ENCODE measurements around the gene SPAG17.

Gene SPAG17

DNA sequence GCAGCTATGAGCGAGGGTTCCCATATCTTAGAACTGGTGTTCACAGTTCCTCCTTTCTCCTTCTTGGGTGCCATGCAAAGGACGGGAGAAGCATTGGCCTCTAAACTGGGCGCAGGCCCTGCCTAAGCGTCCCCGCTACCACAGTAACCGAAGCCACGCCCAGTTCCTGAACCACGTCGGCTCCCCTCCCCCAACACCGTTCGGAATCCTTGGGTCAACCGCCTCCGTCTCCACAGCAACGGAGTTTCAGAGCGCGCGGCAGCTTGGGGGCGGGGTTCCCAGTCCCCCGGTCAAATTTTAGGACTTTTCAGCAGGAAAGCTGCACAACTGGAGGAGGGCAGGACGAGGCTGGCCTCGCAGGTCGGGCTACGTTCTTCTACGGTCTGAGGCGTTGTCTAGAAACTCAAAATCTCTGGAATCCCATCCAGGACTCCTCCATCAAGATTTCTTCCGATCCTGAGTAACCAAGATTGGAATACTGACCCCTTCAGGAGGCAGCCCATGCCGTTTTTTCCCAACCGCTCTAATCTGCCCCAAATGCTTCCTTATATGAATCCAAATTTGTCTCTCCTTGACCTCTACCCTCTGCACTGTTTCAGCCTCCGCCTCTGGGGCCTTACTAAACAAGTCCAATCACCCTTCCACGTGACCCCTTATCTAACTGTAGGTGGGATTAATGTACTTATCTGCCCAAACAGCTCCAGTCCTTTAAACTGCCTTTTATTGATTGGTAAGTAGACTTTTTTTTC, at the start of gene SPAG17:
SPAG17 (minus strand) TSS at position 145 of the 749 bp plus-strand sequence; CDS start at position 74, 71 bp downstream.
- no peak for DNase-seq

DNA sequence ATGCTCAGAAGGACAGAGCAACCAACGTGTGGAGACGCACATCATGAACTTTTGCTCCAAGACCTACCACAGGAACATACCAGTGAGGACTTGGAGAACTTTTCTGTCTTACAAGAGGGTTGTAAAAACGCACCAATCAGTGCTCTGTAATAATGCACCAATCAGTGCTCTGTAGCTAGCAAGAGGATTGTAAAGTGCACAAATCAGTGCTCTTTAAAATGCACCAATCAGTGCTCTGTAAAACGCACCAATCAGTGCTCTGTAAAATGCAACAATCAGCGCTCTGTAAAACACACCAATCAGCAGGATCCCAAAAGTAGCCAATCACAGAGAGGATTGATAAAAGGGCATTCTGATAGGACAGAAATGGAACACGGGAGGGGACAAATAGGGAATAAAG, 40.4 kb upstream of the SPAG17 start:
- no peak for DNase-seq

DNA sequence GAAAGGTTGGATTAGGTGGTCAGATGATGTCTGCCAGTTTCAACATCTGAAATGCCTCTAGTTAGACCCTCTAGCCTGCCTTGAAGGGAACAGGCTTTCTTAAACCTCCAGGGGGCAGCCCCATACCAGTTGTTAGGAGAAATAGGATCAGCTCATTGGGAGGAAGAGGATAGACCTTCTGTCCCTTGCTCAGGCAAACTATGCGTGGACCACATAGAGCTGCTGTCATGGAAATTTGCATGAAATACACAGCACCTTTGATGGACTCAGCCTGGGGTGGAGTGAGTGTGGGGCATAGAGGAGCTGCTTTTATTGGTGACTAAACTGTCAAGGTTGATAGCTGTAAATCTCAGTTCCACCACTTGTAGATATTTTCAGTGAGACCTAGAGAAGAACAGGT, 38.4 kb upstream of the SPAG17 start:
- no peak for DNase-seq

DNA sequence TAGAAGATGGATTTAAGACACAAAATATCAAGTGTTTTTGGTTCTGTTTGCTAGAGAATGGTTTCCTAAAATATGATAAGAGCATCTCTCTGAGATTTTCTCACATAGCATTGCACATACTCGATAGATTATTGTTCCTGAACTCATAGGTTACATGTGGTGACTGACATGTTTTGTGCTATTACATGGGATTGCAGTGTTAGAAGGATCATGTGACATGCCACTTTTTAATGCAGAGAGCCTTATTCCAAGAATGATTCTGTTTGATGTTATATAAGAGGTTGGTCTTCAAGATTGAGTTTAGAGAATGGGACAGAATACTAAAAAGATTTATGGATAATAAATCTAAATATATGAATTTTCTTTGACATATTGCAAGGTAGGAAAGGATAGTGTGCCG, 34.4 kb upstream of the SPAG17 start:
- DNase-seq = no peak

DNA sequence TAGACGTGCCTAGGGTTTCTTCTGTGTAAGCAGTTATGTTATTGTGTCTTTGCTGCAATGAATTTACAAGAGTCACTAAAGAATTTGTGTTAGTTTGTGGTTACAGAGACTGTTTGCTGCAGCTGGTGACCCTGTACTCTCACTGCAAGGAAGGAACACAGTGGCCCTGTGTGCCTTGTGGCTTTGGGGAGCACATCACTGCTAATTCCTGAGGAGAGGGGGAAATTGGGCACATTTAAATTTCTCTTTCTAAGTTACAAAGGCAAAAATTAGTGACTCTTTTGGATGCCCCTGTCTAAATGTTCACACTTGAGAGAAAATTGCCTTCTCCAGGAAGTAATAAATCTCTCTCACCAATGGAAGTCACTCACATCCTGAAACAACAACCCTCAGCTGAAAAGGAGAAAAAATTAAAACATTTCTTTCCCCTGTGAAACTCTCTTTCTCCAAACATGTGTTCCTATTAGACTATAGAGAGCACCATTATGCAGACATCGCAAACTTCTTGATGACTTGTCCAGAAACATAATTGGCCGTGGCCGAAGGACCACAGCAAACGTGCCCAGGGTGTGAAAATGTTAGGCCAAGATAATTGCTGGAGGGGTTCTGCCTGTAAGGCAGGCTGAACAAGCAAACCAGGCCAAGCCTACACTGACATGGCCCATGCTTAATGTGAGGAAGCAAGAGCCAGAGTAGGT, 32.3 kb upstream of the SPAG17 start:
- DNase-seq = no peak

DNA sequence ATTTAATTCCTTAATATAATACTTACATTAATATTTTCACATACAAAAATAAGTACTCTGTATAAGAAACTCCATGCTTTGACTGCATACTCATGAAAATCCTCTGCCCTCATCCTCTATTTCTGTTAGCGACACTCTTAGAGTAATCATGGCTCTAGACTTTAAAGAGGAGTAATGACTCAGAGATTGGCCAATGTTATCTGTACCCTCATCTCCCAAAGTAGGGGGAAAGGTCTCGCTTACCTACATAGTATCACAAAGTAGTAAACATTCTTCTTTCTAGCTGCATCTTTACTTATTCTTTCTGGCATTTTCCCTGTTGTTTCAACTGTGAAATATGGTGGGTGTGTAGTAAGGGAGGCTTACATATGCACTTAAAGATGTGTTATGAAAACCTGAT, 29.8 kb upstream of the SPAG17 start:
- DNase-seq = no peak

DNA sequence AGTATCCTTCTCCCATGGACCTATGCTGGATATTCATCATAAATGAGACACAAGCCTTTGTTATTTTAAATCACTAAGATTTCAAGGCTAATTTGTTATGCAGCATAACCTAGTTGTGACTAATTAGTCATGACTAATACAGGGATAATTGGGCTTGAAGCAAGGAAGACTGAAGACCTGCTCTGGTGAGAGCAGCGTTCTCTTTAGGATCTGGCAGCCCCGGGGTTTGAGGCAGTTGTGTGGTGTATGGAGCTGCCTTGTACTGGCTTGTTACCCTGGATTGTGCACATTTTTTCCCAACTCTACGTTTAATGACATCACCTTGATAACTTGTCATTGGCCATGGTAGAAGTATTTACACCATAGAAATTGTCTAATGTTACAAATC, 25.7 kb upstream of the SPAG17 start:
- DNase-seq = no peak

DNA sequence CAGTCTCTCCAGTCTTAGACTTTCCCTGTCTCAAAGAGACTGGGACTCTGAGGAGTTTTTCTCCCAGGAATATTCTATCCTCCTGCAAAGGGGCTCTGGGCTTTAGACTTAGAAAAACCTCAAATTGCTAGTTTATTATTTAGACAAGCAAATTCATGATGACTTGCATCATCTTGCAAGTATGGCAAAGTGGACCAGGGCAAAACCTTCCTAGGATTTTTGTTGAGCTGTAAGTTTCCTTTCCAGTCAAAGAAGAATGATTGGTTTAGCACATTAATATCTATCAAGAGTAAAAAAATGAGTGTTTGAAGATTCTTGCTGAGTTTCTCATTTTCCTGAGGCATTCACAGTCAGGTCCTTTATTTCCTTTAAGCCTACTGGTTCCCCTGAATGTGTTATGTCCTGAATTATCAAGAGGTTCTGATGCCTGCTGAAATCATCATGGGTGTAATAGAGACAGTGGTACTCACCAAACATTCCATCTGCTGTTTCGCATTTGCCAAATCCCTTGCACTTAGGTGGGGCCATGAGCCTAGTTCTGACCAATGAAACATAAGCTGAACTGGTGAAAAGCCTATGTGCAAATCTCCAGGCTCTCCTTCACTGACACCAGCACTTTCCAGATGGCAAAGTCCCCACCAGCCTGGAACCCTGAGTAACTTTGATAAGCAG, 25.2 kb upstream of the SPAG17 start:
- no peak for DNase-seq

DNA sequence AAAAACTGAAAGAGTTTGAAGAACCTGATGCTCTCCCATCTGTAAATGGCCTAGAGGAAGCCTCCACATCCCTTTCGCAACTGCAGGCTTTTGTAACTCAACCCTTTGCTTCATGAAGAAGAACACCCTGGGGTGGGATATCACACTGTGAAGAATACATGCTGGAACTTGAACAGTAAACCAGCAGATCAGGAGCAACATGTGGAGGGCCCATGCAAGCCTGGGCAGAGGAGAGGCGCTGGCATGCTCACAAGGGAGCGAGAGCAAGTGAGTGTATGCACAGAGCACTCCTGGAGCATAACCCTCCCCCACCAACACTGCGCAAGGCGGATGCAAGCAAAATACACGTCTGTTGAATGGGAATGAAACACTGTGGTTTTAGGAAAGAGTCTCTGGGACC, 24.6 kb upstream of the SPAG17 start:
- DNase-seq = no peak

DNA sequence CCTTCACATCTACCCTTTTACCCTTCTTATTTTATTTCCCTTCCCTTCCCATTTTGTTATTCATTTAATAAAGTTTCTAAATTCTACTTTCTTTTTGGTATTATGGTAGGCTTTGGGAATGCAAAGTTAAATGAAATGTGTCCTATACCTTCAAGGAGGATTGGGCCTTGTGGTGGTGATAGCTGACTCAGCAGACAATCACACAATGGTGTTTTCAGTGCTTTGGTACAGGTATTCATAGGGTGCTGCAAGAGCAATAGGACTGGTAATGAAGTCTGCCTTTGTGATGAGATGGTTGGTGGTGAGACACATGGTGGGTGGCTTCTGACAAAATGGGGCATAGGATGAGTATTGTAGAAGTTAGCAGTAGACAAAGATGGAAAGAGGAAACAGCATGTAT, 21.9 kb upstream of the SPAG17 start:
- no peak for DNase-seq

DNA sequence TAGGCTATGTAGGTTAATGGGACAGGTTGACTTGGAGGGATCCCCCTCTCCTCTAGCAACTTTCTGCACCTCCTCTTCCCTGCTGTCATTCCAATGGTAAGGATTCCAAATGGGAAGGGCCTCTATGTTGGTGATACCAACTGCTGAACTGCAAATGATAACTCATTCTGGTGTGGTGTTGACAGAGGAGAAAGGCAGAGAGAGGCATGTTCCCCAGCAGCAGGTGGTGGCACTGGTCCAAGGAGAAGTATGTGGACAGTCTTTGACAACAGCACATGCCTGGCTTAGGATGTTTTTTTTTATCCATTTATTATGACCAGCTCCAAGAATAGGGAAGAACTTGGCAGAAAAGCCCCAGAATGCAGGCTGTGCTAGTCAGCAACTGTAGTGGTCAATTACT, 19.6 kb upstream of the SPAG17 start:
- no peak for DNase-seq

DNA sequence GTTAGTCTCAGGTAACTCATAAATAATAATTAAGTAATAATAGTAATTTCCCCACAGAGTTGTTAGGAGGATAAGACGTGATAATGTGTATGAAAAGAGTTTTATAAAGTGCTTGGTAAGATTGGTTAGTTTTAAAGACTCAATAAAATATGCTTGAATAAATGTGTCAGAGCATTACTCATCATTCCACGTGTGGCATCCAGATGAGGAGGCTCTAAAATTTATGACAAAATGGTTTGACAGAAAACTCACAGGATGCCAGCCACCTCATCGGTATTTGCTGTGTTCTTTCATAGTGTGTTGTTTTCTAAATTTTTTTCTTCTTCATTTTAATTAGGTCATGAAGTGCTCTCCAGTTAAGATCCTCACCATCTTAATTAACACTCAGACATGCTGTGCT, 19.1 kb upstream of the SPAG17 start:
- DNase-seq = no peak

DNA sequence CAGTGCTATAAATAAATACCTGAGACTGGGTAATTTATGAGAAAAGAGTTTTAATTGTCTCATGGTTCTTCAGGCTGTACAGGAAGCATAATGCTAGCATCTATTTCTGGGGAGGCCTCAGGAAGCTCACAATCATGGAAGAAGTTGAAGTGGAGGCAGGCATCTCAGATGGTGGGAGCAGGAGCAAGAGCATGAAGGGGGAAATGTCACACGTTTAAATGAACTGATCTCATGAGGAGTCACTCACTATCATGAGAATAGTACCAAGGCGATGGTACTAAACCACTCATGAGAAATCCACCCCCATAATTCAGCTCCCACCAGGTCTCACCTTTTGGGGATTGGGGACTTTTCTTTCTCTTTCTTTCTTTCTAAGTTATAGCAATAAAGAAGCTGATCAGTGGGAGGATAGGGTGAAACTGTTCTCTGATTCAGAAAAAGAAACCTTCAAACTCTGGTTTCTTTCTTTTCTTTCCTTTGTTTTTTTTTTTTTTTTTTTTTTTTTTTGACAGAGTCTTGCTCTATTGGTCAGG, 17.1 kb upstream of the SPAG17 start:
- no peak for DNase-seq

DNA sequence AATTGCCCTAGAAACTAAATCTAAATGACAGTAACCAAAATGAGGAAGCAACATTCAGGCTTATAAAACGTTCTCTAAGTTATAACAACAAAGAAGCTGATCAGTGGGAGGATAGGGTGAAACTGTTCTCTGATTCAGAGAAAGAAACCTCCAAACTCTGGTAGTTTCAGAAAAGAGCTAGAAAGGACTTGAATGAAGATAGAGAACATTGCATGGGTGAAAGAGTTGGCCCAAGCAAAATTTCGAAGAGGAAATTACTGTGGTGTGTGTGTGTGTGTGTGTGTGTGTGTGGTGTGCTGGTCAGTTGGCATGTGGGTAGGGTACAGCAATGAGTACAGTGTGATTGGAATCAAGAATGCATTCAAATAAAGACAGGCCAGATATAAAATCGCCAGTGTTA, 16.5 kb upstream of the SPAG17 start:
- DNase-seq = no peak

DNA sequence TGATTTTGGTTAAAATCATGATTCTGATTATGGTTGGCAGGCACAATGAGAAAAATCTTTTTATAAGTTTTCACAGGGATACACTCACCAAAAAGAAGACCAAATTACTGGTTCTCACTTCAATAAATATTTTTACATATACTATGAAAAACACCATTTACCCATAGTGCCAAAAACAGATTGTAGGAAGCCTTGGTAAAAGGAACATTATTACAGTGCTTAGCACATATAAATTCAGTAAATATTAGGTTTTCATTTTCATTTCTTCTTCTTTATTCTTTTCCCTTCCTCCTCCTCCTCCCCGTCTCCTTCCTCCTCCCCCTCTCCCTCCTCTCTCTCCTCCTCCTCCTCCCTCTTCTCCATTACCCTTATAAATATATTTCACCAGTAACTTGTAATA, 15.8 kb upstream of the SPAG17 start:
- no peak for DNase-seq

DNA sequence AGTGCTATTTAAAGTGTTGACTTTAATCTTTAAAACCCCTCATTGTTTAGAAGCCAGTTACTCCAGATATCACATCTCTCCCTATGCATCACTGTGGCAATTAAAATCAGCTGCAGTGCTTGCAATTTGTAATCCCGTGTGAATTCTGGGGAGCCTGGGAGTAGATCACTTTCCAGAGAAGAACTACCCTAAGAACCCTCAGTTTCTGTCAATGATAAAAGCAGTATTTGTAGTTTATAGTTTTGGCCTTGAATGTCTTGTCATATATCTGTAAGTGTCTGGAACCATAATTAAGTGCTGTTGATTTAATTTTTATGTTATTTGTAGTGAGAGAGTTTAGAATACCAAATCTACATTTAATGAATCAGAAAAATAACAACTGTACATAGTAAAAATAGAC, 5.5 kb upstream of the SPAG17 start:
- DNase-seq = no peak

DNA sequence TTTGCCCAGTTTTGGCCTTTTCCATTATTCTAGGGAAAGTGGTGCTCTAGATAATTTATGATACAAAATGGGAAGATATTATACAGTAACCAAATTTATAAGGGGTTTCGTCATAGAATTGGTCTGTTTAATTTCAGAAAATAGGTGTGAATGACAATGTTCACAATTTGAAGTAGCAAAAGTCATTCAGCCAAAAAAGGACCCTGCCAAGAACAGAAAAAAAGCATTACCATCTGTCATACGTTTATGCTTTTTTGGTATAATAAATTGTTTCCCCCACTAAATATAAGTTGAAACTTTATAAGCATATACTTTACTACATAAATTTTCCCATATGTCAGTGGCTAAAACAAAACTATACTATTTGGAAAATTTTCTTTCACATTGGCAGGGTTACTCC, 4.5 kb upstream of the SPAG17 start:
- no peak for DNase-seq

DNA sequence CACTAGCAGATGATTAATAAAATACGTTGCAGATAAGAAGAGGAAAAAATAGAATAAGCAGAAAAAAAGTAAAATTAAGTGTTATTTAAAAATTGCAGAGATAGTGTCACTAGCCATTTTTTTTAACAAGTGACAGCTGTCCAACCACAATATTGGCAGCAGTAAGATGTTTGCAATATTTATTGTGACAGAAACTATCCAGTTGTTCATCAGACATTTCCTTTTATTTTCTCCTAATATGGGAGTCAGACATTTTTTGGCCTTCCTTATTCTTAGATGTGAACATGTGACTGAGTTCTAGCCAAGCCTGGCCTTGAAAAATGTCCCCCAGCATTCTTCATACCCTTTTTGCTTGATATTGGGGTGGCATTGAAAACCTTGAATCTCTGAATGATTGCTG, 3.4 kb upstream of the SPAG17 start:
- DNase-seq = no peak

DNA sequence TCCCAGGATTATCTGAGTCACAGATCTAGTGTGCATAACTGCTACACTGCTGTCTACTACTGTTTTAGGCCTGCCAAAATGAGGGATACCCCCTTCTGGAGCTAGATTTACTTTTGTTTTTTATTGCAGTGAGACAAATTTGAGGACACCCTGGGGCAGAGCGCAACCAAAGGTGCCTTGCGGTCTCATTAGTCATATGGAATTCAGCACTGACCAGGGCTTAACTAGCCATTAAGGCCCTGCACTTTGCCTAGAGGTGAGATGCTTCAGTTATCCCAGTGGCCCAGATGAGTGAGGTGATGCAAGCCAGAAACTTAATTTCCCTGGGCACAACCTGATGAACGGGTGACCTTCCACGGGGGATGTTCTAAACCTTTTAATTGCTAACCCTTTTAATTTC, 998 bp upstream of the SPAG17 start:
- no peak for DNase-seq

DNA sequence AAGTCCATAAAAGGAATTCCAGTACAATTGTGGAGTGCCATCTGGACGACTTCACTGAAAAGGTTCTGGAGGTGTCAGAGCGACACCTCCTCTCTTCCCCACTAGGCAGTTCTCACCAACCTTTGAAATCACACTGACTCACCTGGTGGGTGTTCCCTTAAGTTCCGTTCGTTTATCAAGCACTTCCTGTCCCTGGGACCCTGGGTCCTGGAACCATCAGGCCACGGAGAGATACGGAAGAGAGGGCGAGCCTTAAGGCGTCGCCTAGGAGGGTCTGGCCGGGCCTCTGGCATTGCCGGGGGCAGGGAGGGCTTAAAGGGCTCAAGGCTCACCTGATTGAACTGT, 317 bp downstream of the SPAG17 start:
- DNase-seq = no peak

DNA sequence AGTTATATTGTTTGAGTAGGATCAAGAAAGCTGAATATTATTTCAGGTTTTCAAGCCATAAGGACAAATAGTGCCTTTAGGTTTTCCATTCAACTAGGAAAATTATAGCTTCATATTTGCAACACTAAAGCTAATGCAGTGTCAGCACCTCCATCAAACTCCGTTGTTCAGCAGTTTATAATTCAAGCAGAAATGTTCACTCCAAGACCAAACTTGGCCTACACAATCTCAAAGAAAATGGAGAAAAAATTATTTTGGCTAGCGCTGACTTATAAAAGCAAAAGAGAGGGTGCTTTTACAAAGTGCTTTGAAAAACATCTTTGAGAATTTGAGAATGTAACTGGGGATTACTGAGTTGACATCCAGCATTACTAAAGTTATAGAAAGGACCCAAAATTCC, 1.4 kb downstream of the SPAG17 start:
- no peak for DNase-seq

DNA sequence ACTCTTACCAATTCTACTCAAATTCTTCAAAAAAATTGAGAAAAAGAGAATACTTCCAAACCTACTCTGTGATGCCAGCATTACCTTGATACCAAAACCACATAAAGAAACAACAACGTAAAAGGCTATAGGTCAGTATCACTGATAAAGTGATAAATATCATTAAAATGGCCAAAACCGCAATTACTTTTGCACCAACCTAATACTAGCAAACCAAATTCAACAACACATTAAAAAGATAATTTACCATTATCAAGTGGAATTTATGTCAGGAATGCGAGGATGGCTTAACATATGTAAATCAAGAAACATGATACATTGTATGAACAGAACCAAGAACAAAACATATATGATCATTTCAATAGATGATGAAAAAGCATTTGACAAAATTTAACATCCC, 7.0 kb downstream of the SPAG17 start:
- DNase-seq = no peak

DNA sequence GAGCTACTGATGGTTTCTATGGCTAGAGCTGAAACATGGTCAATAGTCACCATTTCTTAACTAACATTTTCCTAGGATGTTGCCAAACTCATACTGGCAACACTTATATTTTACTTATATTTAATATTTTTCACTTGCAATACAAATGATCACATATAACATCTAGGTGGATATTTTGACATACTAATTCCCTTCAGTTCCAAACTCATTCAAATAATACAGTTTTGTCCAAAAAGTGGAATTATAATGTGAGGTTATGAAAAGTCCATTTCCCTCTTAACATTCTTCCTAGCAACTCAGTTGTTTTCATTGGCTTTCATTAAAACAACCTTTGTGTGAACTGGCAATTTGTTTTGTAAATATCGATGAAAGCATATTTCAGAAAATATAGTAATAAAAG, 16.0 kb downstream of the SPAG17 start:
- no peak for DNase-seq

DNA sequence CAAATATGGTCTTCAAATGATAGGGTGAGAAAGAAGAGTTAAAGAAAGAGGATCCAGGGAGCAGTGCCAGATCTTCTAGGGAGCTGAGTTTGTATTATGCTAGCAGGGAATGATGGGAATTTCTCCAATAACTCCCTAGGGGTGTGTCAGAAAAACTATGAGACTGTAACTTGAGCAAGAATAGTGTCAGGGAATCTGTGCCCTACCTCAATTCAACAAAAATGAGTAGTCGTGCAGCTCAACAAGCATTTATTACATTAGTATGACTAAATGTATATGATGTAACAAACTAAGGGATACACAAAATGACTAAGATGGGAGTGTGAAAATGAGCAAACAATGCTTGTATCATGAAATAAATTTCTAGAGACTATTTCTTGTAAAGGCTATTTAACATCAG, 24.2 kb downstream of the SPAG17 start:
- no peak for DNase-seq
